DOHH2 (cell line): ENCODE measurements around the gene NQO2.

Experiments used
- H3F3A ChIP-seq: fragments of 200-600 bp; sonication (generic), shearing (Covaris generic); 2 replicates; pipeline ENCODE4 v1.6.0; 2016; ENCODE audit warnings: antibody characterized with exemption, mild to moderate bottlenecking; ENCODE audit not compliant: control insufficient read depth, insufficient read depth
- H3K27ac ChIP-seq: fragments of 200-600 bp; sonication (generic); 2 replicates; pipeline ENCODE4 v1.5.1; 2014; ENCODE audit warnings: low read depth, mild to moderate bottlenecking, low read length, moderate library complexity
- H3K27me3 ChIP-seq: fragments of 200-600 bp; sonication (generic); 2 replicates; pipeline ENCODE4 v1.6.1; 2014; ENCODE audit warnings: mild to moderate bottlenecking, low read length, mixed read lengths; ENCODE audit not compliant: control insufficient read depth
- H3K36me3 ChIP-seq: fragments of 200-600 bp; sonication (generic); 2 replicates; pipeline ENCODE4 v1.6.1; 2014; ENCODE audit warnings: mild to moderate bottlenecking, low read length, moderate library complexity, mixed read lengths; ENCODE audit not compliant: control insufficient read depth
- H3K4me1 ChIP-seq: fragments of 200-600 bp; sonication (generic); 2 replicates; pipeline ENCODE4 v1.6.1; 2014; ENCODE audit warnings: mild to moderate bottlenecking, low read length, mixed read lengths; ENCODE audit not compliant: control insufficient read depth
- H3K4me2 ChIP-seq: fragments of 200-600 bp; sonication (generic); 2 replicates; pipeline ENCODE4 v1.6.0; 2014; ENCODE audit warnings: mild to moderate bottlenecking, low read length, moderate library complexity
- H3K4me3 ChIP-seq: fragments of 200-600 bp; sonication (generic); 2 replicates; pipeline ENCODE4 v1.5.1; 2014; ENCODE audit warnings: mild to moderate bottlenecking, low read length, mixed read lengths
- H3K79me2 ChIP-seq: fragments of 200-600 bp; sonication (generic); 2 replicates; pipeline ENCODE4 v1.6.1; 2014; ENCODE audit warnings: mild to moderate bottlenecking, low read length, mixed read lengths; ENCODE audit not compliant: control insufficient read depth
- H3K9me2 ChIP-seq: fragments of 200-600 bp; sonication (generic); replicated peaks from 2 replicates; pipeline ENCODE4 v1.6.1; 2014; ENCODE audit warnings: mild to moderate bottlenecking, low read length, mixed read lengths; ENCODE audit not compliant: control insufficient read depth
- H3K9me3 ChIP-seq: fragments of 200-600 bp; sonication (generic); 2 replicates; pipeline ENCODE4 v1.6.1; 2014; ENCODE audit warnings: antibody characterized with exemption, low read length, mixed read lengths; ENCODE audit not compliant: control insufficient read depth, insufficient read depth
- H4K20me1 ChIP-seq: fragments of 200-600 bp; sonication (generic); 2 replicates; pipeline ENCODE4 v1.6.0; 2014; ENCODE audit warnings: low read depth, mild to moderate bottlenecking, antibody characterized with exemption, low read length, moderate library complexity; ENCODE audit not compliant: control insufficient read depth, insufficient read depth
- CTCF ChIP-seq: fragments of 200-600 bp; sonication (generic); IDR thresholded peaks from one replicate; pipeline ENCODE4 v1.5.1; 2014; ENCODE audit warnings: antibody characterized with exemption, mild to moderate bottlenecking, low read depth, low read length; ENCODE audit not compliant: poor library complexity, severe bottlenecking
- EZH2phosphoT487 ChIP-seq: fragments of 200-600 bp; sonication (generic); IDR thresholded peaks from 2 replicates; pipeline ENCODE4 v1.6.1; 2017; ENCODE audit warnings: borderline replicate concordance, mild to moderate bottlenecking, antibody characterized with exemption, low read length, moderate library complexity, mixed read lengths

NQO2 gene

GRCh38 chr6:3011592-3011991 is 11.9 kb downstream of the NQO2 start:
- H3K9me2 ChIP-seq: no peaks in the 10 kb centered on the region
- H3K79me2 ChIP-seq: no peaks in the 10 kb centered on the region
- no peaks in the 10 kb centered on the region for H3K4me1 ChIP-seq
- no peak for TF ChIP-seq CTCF
- TF ChIP-seq EZH2phosphoT487: no peak
- H3K36me3 ChIP-seq: peaks cover 28% of the 10 kb centered on the region
- H4K20me1 ChIP-seq: no peaks in the 10 kb centered on the region
- H3K4me3 ChIP-seq: no peak overlapping the region
- no peaks in the 10 kb centered on the region for H3K27me3 ChIP-seq
- H3K4me2 ChIP-seq: no peak overlapping the region
- H3K27ac ChIP-seq: no peak overlapping the region
- peaks cover 4% of the 10 kb centered on the region; the same call in 1 of the 2 replicates for H3K9me3 ChIP-seq
- no peaks in the 10 kb centered on the region for H3F3A ChIP-seq

DNA sequence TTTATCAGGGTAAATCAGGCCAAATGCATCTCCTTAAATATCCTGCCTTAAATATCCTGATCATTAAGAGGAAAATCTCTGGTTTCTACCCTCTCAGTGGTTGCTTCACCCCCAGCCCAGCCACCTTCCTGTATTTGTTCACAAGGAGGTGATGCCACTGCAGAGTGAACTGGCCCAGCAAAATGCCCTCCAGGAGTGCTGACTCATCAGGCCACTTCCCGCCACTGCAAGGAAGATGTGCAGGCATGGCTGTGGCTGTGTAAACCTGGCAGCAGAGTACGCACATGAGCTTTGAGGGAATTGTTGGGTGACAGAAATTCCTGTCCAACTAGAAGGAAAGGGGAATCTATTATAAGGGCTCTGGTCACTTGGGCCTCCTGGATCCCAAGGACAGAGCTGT is 13.8 kb downstream of the NQO2 start:
- H3K36me3 ChIP-seq: peaks cover 21% of the 10 kb centered on the region
- TF ChIP-seq CTCF: no peak
- no peak for TF ChIP-seq EZH2phosphoT487

GRCh38 chr6:3013901-3014674 is 14.4 kb downstream of the NQO2 start:
- Histone ChIP-seq H3F3A (peaks cover 7% of the 10 kb centered on the region), H3K27ac (no peak overlapping the region), H3K36me3 (peaks cover 21% of the 10 kb centered on the region), H3K9me3 (peaks cover 4% of the 10 kb centered on the region; the same call in 1 of the 2 replicates), H4K20me1 (no peaks in the 10 kb centered on the region), H3K27me3 (no peaks in the 10 kb centered on the region), H3K4me1 (no peaks in the 10 kb centered on the region), H3K4me2 (no peak overlapping the region), H3K4me3 (no peak overlapping the region), H3K79me2 (no peaks in the 10 kb centered on the region), H3K9me2 (no peaks in the 10 kb centered on the region)
- no peak for TF ChIP-seq CTCF
- no peak for TF ChIP-seq EZH2phosphoT487

More for the DNA sequence above, 13.8 kb downstream of the NQO2 start:
- H3K4me2 ChIP-seq: no peak overlapping the region
- H4K20me1 ChIP-seq: no peaks in the 10 kb centered on the region
- H3F3A ChIP-seq: peaks cover under 1% of the 10 kb centered on the region; the same call in 1 of the 2 replicates
- peaks cover 4% of the 10 kb centered on the region; the same call in 1 of the 2 replicates for H3K9me3 ChIP-seq
- H3K79me2 ChIP-seq: no peaks in the 10 kb centered on the region
- H3K4me1 ChIP-seq: no peaks in the 10 kb centered on the region
- H3K4me3 ChIP-seq: no peak overlapping the region
- no peaks in the 10 kb centered on the region for H3K27me3 ChIP-seq
- no peaks in the 10 kb centered on the region for H3K9me2 ChIP-seq
- no peak overlapping the region for H3K27ac ChIP-seq
